Measurements from ENCODE around the gene POLE. TPM values are rescaled to one million over a fixed set of nuclear protein-coding genes. Genes with fewer than 3 reads are reported as not detected.

The POLE gene
- total and polyA plus RNA-seq, 11 donors: 5.3 to 18.6 (median 9.8) TPM

DNA sequence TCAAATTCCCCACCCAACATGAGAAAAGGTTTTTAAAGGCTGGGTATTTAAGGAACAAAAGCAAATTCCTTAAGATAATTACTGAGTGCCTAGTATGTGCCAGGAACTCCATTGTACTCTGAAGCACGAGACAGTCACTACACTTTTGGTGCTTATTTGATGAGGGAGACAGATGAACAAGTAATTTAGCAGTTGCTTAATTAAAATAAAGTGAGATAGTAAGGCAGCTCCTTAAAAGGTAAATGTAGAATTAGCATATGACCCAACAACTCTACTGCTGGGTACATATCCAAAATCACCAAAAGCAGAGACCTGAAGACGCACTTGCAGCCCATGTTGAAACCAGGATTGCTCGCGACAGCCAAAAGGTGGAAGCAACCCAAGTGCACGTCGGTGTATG, 21.3 kb downstream of the POLE start:
- no peak for ATAC-seq
- no peak for DNase-seq
- no peak for TF ChIP-seq POLR2A (IDR thresholded peaks at IDR 0.05)
- TF ChIP-seq, protein P1, sequence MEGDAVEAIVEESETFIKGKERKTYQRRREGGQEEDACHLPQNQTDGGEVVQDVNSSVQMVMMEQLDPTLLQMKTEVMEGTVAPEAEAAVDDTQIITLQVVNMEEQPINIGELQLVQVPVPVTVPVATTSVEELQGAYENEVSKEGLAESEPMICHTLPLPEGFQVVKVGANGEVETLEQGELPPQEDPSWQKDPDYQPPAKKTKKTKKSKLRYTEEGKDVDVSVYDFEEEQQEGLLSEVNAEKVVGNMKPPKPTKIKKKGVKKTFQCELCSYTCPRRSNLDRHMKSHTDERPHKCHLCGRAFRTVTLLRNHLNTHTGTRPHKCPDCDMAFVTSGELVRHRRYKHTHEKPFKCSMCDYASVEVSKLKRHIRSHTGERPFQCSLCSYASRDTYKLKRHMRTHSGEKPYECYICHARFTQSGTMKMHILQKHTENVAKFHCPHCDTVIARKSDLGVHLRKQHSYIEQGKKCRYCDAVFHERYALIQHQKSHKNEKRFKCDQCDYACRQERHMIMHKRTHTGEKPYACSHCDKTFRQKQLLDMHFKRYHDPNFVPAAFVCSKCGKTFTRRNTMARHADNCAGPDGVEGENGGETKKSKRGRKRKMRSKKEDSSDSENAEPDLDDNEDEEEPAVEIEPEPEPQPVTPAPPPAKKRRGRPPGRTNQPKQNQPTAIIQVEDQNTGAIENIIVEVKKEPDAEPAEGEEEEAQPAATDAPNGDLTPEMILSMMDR (IDR thresholded peaks at IDR 0.05): no peak
- Histone ChIP-seq H3K27ac (no peak overlapping the region), H3K4me3 (no peak overlapping the region), H3K36me3 (peaks cover 0 to 93% (median 82%) of the 10 kb centered on the region in 9 donors), H3K9me3 (no peaks in the 10 kb centered on the region), H3K27me3 (no peaks in the 10 kb centered on the region), H3K4me1 (no peaks in the 10 kb centered on the region)
- WGBS, 4 donors: 90 to 97% (median 93%) methylated on average over 6 of the region's 6 CpGs
- intact Hi-C loops (cut with DNase I): no loop called here

DNA sequence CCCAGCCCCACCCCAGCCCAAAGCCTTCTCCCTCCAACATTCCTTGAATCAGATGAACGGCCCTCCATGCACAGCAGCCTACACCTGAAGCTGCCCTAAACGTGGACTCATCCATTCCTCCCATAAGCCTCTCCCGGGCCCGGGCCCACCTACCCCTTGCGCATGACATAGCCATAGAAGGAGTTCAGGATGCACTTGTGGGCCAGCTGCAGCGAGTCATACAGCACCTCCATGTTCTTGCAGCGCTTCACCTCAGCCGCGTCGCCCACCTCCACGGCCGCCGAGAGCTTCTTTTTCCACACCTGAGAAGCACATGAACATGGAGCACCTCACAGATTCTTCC, 22.0 kb downstream of the POLE start:
- ATAC-seq (no peak), DNase-seq (no peak)
- H3K9me3 ChIP-seq: no peaks in the 10 kb centered on the region
- H3K4me3 ChIP-seq: no peak overlapping the region
- no peak for TF ChIP-seq POLR2A (IDR thresholded peaks at IDR 0.05)
- TF ChIP-seq, protein P1 (IDR thresholded peaks at IDR 0.05): no peak
- intact Hi-C loops (cut with DNase I): no loop called here
- H3K4me1 ChIP-seq: no peaks in the 10 kb centered on the region
- H3K27ac ChIP-seq: no peak overlapping the region
- 93 to 96% (median 95%) methylated on average over 13 of the region's 13 CpGs for WGBS, 4 donors
- no peaks in the 10 kb centered on the region for H3K27me3 ChIP-seq
- peaks cover 0 to 95% (median 88%) of the 10 kb centered on the region in 9 donors for H3K36me3 ChIP-seq

DNA sequence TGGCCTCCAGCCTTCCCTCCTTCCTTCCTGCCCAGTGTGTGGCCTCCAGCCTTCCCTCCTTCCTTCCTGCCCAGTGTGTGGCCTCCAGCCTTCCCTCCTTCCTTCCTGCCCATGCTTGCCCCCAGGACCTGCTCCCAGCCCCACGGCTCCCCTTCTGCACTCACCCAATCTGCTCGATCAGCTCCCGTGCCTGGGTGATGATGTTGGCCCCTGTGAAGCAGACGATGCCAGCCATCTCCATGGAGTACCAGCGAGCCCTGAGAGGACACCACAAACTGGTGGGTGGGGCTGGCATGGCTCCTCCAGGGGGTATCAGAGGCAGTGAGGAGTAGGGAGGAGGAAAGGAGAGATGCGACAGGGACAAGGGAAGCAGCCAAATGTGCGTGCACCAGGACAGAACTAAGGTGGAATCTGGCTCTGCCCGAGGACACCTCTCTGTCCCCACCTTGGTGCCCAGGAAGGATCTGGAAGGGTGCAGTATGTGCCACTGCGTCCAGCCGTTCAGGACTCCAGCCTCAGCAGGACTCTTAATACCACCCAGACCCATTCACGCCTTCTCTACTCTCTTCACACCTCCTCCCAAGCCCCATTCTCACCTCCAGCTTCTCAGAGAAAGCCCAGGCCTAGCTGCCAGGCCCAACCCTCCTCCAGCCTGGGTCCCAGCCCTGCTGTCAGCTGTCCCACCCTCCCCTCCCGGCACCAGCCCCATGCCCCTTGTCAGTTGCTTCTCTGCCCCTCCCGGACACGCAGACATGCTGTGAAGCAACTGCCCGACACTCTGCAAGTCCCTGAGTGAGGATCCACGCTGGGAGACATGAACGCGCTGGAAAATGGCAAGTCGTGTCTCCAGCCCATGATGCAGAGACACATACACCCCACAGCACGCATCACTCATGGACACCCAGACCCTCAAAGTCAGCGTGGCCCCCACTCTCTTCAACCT, 22.7 kb downstream of the POLE start:
- no peaks in the 10 kb centered on the region for H3K4me1 ChIP-seq
- no peak for ATAC-seq
- H3K27ac ChIP-seq: no peak overlapping the region
- WGBS, 4 donors: 86 to 93% (median 88%) methylated on average over 21 of the region's 21 CpGs
- peaks cover 0 to 98% (median 91%) of the 10 kb centered on the region in 9 donors for H3K36me3 ChIP-seq
- intact Hi-C loops (cut with DNase I): no loop called here
- H3K9me3 ChIP-seq: no peaks in the 10 kb centered on the region
- no peak overlapping the region for H3K4me3 ChIP-seq
- no peaks in the 10 kb centered on the region for H3K27me3 ChIP-seq
- DNase-seq: no peak
- TF ChIP-seq POLR2A (IDR thresholded peaks at IDR 0.05): no peak
- TF ChIP-seq, protein P1 (IDR thresholded peaks at IDR 0.05): no peak

DNA sequence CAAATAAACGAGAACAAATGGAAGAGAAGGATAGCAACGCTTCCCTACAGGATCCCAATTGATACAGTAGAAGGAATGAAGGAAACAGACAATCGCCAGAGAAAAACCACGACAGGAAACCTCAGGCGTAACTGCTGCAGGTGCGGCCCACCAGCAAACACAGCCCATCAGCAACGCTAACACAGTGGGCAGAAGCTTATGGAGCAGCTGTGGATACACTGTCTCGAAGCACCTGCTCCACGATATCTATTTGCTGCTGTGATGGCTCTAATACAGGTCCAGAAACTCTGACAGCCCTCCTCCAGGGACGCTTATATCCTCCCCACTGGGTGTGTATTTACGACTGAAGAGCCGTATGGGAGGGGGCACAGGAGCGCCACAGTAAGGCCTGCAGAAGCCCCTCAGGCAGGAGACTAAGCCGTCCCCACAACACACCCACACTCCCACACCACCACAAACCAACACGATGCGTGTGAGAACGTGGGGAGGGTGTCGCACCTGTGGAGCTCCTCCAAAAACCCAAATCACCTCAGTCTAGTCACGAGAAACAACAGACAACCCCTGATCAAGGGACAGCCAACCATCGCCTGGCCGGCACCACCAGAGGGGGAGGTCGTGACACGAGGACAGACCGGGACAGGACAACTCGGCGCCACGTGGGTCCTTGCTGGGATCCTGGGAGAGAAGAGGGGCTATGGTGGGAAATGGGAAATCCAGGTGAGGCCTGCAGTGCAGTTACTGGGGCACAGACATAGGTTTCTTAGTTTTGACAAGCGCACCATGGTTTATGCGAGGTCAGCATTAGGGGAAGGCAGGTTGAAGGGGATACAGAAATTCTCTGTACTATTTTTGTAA, 24.0 kb downstream of the POLE start:
- Histone ChIP-seq H3K36me3 (peaks cover 2 to 99% (median 91%) of the 10 kb centered on the region in 9 donors), H3K4me3 (no peak overlapping the region), H3K27ac (no peak overlapping the region), H3K9me3 (no peaks in the 10 kb centered on the region), H3K27me3 (no peaks in the 10 kb centered on the region), H3K4me1 (no peaks in the 10 kb centered on the region)
- TF ChIP-seq, protein P1 (IDR thresholded peaks at IDR 0.05): no peak
- TF ChIP-seq POLR2A (IDR thresholded peaks at IDR 0.05): no peak
- intact Hi-C loops (cut with DNase I): no loop called here
- ATAC-seq (no peak), DNase-seq (no peak)
- 86 to 93% (median 91%) methylated on average over 28 to 29 of the region's 29 CpGs for WGBS, 4 donors

All from heart left ventricle (tissue), 16 donors.